ENCODE measurements around the gene ANKFN1.

Gene ANKFN1

DNA sequence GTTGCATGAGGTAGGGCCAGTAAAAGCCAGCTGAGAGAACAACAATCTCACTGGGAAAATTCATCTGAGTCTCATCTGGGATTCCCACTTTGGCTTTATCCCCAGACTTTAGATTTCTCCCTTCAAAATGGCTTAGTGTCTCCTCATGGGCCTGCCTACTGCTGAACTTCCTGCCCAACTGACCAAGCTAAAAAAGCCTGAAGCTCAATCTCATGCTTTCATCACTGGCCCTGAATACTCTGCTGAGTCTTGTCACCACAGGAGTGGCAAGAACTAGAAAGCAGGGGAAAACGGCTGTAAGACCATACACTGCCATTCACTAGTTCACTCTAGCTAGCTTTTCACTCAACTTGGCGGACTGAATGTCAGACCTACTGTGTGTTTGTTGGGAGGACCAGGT, 343.9 kb downstream of the ANKFN1 start:
- TF ChIP-seq, protein P1, sequence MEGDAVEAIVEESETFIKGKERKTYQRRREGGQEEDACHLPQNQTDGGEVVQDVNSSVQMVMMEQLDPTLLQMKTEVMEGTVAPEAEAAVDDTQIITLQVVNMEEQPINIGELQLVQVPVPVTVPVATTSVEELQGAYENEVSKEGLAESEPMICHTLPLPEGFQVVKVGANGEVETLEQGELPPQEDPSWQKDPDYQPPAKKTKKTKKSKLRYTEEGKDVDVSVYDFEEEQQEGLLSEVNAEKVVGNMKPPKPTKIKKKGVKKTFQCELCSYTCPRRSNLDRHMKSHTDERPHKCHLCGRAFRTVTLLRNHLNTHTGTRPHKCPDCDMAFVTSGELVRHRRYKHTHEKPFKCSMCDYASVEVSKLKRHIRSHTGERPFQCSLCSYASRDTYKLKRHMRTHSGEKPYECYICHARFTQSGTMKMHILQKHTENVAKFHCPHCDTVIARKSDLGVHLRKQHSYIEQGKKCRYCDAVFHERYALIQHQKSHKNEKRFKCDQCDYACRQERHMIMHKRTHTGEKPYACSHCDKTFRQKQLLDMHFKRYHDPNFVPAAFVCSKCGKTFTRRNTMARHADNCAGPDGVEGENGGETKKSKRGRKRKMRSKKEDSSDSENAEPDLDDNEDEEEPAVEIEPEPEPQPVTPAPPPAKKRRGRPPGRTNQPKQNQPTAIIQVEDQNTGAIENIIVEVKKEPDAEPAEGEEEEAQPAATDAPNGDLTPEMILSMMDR (conservative IDR thresholded peaks at IDR 0.05; ENCODE audit: low read depth, low read length) = no peak
- no peak for DNase-seq (ENCODE audit: low read depth)
- no peak overlapping the region for H3K4me3 ChIP-seq (ENCODE audit: low read depth, low read length)

DNA sequence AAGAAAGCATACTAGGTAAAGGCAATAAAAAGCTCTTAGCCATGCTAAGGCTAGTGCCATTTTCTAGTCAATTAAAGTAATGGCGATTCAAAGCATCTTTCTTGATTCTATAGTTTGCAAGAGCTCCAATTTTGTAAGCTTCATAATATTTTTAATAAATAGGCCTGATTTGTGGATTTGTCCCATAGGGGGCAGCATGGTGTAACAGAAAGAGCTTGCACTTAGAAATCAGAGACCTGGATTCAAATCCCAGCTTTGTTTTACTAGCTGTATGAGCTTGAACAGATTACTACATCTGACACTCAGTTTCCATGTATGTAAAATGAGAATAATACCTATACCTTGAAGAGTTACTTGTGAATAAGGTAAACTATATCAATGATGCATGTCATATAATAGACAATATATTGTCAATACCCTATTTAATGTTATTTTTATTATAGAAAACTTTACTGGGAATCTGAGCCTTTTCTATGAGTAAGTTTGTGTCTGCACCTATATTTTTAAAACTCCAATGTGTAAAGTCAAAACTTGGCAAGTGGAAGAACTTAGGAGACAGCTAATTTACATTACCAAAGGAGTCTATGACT, 346.6 kb downstream of the ANKFN1 start:
- TF ChIP-seq, protein P1 (conservative IDR thresholded peaks at IDR 0.05; ENCODE audit: low read depth, low read length) = peak; percentile 45
- H3K4me3 ChIP-seq (ENCODE audit: low read depth, low read length) = no peak overlapping the region
- DNase-seq (ENCODE audit: low read depth) = peak; percentile 52

DNA sequence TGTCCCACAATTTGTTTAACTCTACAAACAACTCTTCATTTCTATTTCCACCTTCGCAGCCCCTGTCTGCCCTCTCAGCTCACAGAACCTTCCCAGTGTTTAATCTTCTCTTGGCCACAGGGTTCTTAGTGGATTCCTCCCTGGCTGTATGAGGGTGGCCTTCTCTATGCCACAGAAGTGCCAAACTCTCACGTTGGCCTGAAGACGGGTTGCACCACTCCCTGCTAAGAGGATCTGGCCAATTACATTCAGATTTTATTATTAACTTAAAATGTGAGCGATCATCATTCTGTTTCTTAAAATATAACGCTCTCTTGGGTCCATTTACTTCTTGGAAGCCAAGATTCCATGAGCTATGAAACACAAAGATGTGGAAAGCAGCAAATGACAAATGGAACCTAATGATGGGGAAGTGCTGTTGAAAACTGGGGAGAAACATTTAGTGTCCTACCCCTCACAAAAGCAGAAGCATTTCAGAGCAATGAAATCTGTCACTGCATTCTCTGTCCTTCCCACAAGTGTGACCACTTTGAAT, 348.9 kb downstream of the ANKFN1 start:
- no peak for DNase-seq (ENCODE audit: low read depth)
- TF ChIP-seq, protein P1 (conservative IDR thresholded peaks at IDR 0.05; ENCODE audit: low read depth, low read length) = no peak

DNA sequence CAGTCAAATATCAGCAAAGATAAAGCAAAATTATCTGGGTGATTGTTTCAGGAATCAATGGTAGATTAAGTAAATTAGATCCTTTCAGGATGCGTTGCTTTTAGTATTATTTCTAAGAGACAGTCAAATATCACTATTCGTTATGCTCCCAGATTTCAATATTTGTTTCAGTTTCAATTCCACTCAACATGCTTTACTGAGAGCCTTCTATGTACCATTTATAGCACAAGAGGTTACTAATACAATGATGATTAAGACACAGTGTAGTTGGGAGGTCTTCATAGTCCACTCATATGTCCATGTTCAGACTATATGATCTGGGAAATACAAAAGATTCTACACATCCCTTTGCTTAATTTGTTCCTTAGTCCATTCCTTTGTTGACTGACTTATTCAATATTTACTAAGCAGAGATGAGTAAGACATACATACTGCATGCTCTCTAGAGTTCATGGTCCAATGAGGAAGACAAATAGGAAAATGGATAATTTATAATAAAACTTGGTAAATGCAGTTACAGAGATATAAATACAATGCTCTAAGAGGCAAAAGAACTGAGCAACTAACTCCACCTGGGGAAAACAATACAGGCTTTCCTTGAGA, 352.0 kb downstream of the ANKFN1 start:
- TF ChIP-seq, protein P1 (conservative IDR thresholded peaks at IDR 0.05; ENCODE audit: low read depth, low read length) = no peak
- no peak for DNase-seq (ENCODE audit: low read depth)
- H3K4me3 ChIP-seq (ENCODE audit: low read depth, low read length) = no peak overlapping the region

More for the DNA sequence above, 348.9 kb downstream of the ANKFN1 start:
- H3K4me3 ChIP-seq (ENCODE audit: low read depth, low read length) = no peak overlapping the region

DNA sequence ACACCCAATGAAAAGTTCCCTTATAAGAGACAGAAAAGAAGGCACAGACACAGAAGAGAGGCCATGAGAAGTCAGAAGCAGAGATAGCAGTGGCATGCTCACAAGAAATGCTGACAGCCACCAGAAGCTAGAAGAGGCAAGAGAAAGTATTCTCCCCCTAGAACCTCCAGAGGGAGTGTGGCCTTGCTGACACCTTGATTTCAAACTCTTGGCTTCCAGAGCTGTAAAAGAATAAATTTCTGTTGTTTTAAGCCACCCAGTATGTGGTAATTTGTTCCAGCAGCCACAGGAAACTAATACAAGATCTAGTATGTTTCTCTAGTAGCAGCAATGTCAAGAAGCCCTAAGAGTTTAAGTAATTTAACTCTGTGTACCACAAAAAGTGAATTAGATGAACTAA, 353.1 kb downstream of the ANKFN1 start:
- TF ChIP-seq, protein P1 (conservative IDR thresholded peaks at IDR 0.05; ENCODE audit: low read depth, low read length) = no peak

DNA sequence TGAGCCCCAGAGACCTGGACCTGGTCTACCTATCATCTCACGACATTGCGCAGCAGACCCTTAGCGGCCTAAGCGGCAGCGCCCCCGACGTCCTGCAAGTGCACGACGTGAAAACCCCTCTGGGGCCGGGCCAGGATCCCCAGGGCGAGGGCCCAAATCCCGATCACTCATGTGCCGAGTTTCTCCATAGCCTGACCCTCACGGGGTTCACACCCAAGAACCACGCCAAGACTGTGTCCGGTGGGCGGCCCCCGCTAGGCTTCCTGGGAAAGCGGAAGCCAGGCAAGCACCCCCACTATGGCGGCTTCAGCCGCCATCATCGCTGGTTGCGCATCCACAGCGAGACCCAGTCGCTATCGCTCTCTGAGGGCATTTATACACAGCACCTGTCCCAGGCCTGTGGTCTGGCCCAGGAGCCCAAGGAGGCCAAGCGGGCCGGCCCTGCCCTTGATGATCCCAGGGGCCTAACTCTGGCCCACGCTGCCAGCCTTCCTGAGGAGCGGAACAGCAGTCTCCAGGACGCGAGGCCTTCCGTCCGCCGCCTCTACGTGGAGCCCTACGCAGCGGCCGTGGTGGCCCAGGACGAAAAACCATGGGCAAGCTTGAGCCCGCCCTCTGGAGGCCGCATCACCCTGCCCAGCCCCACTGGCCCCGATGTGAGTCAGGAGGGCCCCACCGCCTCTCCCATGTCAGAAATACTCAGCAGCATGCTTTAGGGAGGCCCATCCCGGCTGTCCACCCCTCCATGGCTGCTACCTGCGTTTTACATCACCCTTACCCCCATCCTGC, 357.5 kb downstream of the ANKFN1 start:
- no peak for DNase-seq (ENCODE audit: low read depth)
- TF ChIP-seq, protein P1 (conservative IDR thresholded peaks at IDR 0.05; ENCODE audit: low read depth, low read length) = no peak

More for the DNA sequence above, 353.1 kb downstream of the ANKFN1 start:
- DNase-seq (ENCODE audit: low read depth) = no peak
- no peak overlapping the region for H3K4me3 ChIP-seq (ENCODE audit: low read depth, low read length)

More for the DNA sequence above, 357.5 kb downstream of the ANKFN1 start:
- no peak overlapping the region for H3K4me3 ChIP-seq (ENCODE audit: low read depth, low read length)
